Measurements from ENCODE around the gene CARD10.
A peak's percentile ranks its signal among the peaks of the same experiment; 100 is the strongest.

CARD10 gene, protein sequence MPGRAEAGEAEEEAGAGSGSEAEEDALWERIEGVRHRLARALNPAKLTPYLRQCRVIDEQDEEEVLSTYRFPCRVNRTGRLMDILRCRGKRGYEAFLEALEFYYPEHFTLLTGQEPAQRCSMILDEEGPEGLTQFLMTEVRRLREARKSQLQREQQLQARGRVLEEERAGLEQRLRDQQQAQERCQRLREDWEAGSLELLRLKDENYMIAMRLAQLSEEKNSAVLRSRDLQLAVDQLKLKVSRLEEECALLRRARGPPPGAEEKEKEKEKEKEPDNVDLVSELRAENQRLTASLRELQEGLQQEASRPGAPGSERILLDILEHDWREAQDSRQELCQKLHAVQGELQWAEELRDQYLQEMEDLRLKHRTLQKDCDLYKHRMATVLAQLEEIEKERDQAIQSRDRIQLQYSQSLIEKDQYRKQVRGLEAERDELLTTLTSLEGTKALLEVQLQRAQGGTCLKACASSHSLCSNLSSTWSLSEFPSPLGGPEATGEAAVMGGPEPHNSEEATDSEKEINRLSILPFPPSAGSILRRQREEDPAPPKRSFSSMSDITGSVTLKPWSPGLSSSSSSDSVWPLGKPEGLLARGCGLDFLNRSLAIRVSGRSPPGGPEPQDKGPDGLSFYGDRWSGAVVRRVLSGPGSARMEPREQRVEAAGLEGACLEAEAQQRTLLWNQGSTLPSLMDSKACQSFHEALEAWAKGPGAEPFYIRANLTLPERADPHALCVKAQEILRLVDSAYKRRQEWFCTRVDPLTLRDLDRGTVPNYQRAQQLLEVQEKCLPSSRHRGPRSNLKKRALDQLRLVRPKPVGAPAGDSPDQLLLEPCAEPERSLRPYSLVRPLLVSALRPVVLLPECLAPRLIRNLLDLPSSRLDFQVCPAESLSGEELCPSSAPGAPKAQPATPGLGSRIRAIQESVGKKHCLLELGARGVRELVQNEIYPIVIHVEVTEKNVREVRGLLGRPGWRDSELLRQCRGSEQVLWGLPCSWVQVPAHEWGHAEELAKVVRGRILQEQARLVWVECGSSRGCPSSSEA

DNA sequence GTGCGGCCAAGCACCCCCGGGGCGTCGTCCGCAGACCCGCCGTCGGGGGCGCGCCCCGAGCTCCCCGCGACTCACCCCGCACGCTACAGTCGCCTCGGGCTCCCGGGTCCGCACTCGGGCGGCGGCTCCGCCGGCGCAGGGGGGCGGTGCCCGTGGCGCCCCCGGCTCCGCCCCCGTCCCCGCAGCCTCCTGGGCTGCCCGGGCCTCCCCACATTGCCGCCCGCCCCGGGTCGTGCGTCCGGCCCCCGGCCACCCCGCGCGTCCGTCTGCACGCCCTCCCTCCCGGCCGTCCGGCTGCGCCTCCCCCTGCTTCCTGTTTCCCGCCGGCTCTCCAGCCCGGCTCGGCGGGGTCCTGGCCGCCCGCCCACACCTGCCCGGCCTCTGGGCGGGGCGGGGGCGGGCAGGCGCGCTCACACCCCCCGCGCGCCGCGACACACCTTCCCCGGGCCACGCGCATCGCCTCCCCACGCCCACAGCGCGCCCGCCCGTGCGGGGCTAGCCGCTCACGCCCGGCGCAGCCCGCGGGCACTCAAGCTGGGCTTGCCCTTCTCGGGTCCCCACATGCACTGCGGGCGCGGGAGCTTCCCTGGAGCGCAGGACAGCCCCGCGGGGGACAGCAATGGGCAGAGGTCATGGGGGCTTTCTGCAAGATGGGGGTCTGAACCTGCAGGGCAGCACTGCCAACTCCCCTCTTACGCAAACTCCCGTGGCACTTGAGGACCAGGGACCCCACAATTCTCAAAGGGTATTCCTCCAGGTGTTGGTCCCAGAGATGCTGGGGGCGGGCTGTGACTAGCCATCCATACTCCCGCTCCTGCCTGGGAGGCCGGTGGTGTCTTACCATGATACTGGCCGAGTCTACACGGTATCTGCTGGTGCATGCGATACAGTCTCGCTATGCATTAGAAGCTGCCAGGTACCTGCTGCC, at the start of gene CARD10:
Gene CARD10, minus strand, starts transcription at position 148 of the 928 bp plus-strand sequence. CDS start 215 bp downstream, outside the sequence.
- DNase-seq: no peak
- intact Hi-C loops (cut with DNase I): no loop called here

DNA sequence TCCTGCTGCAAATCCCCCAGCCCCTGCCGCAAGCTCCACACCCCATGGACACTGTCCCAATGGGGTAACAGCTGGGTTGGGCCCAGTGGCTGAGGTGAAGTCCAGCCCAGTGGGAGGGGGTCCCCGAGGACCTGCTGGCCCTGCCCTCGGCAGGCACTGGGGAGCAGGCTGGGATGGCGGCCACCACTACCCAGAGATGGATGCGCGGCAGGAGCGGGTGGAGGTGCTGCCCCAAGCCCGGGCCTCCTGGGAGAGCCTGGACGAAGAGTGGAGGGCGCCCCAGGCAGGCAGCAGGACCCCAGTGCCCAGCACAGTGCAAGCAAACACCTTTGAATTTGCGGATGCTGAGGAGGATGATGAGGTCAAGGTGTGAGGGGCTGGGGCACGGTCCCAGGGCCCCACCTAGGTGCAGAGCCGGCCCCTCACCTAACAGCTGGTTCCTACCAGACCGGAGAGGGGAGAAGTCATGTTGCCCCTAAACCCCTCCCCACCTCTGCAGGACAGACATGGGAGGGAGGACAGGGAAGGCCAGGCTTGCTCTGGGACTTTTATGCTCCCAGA, 49.3 kb upstream of the CARD10 start:
- peak in 2 of 10 donors; percentile 43 to 89 for DNase-seq
- intact Hi-C loops (cut with DNase I): loop anchor here (10.0 kb wide), 1 partner anchor 254 kb away; no protein-coding TSS in a partner anchor

DNA sequence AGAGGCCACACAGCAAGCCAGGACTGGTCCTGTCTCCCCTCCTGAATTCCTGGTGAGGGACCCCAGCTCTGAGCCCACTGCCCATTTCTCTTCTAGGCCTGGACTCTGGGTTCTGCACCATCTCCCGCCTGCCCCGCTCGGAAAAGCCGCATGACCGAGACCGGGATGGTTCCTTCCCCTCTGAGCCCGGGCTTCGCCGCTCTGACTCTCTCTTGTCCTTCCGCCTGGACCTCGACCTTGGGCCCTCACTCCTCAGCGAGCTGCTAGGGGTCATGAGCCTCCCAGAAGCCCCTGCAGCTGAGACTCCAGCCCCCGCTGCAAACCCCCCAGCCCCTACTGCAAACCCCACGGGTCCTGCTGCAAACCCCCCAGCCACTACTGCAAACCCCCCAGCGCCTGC, 48.8 kb upstream of the CARD10 start:
- DNase-seq: peak in 1 of 10 donors; percentile 27
- intact Hi-C loops (cut with DNase I): loop anchor here (10.0 kb wide), 1 partner anchor 253 kb away; no protein-coding TSS in a partner anchor

DNA sequence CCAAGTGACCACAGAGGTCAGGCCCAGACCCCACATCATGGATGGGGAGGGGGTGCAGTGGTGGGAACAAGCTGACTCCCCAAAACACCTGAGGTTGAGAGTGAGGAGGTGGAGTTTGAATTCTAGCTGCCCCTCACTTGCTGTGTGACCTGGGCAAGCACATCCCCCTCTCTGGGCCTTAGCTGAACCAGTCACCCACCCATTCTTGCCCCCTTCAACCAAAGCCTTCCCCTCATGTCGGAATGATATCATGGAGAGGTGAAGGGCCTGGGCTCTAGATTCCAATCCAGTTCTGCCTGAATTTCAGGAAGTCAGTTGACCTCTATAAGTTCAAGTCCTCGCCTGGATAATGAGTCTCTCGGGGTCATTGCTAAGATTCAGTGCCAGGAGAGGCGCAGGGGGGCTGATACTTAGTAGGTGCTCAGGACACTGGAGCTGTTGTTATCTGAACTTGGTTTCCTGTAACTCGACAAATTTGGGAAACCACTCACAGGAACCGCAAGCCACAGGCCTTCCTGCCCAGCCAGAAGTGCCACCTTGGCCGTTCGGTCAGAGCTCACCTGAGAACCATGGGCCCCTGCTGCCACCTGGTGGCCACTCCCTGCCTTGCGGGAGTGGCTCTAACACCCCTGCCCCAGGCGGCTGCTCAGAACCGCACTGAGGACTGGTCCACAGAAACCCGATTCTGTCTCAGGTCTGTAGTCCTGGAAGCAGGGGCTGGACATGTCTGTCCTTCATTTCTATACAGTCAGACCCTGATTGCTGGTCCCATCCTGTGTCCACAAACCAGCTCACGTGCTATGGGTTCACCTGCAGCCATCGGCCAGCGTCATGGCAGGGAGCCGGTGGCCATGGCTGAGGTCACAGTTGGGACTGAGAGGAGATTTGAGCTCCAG, 47.9 kb upstream of the CARD10 start:
- peak; percentile 55 to 96 (median 84) for DNase-seq
- intact Hi-C loops (cut with DNase I): loop anchor here (2.0 to 10.0 kb wide), 2 partner anchors 20 to 252 kb away; no protein-coding TSS in a partner anchor

DNA sequence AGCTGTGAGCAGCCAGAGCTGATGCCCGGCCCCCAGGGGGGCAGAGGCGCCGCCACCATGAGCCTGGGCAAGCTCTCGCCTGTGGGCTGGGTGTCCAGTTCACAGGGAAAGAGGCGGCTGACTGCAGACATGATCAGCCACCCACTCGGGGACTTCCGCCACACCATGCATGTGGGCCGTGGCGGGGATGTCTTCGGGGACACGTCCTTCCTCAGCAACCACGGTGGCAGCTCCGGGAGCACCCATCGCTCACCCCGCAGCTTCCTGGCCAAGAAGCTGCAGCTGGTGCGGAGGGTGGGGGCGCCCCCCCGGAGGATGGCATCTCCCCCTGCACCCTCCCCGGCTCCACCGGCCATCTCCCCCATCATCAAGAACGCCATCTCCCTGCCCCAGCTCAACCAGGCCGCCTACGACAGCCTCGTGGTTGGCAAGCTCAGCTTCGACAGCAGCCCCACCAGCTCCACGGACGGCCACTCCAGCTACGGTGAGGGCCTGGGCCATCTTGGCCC, 47.2 kb upstream of the CARD10 start:
- intact Hi-C loops (cut with DNase I): loop anchor here (2.0 to 10.0 kb wide), 2 partner anchors 20 to 252 kb away; no protein-coding TSS in a partner anchor
- DNase-seq: peak in 4 of 10 donors; percentile 47 to 93 (median 65)

DNA sequence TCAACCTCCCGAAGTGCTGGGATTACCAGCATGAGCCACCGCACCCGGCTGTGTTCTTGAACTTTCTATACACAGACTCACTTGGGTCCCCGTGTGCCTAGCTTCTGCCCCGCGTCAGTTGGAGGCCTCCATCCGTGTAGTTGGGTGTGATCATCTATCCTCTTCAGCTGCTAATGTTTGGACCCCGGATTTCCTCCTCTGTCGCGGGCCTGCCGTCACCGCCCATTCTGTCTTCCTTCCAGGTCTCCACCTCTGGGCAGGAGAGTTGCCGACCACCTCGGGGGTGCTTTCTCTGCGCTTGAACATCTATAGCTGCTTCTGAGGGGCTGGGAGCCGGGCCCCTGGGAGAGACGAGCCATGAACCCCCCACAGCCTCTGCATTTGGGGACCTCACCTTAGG, 46.6 kb upstream of the CARD10 start:
- intact Hi-C loops (cut with DNase I): loop anchor here (2.0 to 10.0 kb wide), 2 partner anchors 19 to 251 kb away; no protein-coding TSS in a partner anchor
- DNase-seq: no peak

DNA sequence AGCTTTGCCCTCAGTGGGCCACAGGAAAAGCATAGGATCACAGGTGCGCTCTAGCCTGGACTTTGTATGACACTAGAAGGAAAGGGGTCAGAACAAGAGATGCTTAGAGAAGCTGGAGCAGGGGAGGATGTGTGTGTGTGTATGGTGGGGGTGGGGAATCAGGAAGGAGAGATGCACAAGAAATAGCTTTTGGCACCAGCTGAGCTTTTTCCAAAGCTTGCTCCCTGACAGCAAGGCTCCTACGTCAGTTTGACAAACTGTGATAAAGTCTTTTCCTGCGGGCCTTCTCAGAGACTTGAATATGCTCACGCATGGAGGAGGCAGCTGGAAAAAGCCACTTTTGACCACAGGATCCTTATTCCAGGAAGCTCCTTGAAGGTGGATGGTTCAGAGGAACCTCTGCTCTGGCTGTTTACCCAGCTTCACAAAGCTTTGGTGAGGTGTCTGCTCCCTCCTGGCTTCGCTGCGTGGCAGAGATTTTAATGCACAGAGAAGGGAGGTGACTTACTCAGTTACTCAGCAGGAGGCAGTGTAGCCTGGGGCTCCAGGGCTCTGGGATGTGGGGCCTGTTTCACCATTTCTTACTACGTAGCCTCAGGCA, 45.0 kb upstream of the CARD10 start:
- DNase-seq: peak in 1 of 10 donors; percentile 74
- intact Hi-C loops (cut with DNase I): loop anchor here (10.0 kb wide), 1 partner anchor 249 kb away; no protein-coding TSS in a partner anchor

DNA sequence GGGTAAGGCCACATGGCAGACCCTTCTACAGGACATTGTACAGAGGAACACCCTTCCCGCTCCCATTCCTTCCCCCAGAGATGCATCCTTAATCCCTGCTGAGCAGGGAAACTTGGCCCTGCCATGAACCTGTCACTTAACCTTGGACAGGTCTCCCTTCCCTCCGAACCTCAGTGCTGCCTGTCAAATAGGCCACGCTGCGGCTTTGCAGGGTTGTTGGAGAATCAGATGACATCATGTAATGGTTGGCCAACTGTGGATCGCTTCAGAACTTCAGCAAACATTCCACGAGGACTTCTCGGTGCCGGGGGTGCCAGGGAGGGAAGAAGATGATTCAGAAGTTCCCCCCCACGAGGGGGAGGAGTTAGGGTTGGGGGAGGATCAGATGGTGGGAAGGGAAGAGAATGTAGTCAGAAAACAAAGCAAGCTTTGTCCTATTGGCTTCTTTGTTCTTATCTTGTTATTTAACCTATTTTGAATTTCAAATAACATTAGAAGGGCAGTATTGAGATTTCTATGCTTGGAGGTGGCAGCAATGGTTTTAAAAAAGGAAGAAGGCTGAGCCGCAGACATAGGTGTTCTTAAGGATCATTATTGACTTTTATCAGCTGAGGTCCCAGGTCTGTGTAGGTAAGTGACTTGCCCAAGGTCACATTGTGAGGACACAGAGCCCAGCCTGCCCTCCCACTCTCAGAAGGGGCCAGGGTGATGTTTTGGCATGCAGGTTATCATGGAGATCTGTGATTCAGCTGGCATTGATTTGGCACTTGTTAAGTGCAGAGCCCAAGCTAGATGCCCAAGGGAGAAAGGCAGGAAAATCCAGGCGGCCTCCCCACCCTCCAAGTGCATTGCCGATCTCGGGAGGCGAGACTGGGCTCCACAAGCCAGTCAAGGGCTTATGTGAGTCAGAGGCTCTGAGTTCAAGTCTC, 44.2 kb upstream of the CARD10 start:
- intact Hi-C loops (cut with DNase I): loop anchor here (10.0 kb wide), 1 partner anchor 249 kb away; no protein-coding TSS in a partner anchor
- DNase-seq: peak in 9 of 10 donors; percentile 58 to 97 (median 85)

DNA sequence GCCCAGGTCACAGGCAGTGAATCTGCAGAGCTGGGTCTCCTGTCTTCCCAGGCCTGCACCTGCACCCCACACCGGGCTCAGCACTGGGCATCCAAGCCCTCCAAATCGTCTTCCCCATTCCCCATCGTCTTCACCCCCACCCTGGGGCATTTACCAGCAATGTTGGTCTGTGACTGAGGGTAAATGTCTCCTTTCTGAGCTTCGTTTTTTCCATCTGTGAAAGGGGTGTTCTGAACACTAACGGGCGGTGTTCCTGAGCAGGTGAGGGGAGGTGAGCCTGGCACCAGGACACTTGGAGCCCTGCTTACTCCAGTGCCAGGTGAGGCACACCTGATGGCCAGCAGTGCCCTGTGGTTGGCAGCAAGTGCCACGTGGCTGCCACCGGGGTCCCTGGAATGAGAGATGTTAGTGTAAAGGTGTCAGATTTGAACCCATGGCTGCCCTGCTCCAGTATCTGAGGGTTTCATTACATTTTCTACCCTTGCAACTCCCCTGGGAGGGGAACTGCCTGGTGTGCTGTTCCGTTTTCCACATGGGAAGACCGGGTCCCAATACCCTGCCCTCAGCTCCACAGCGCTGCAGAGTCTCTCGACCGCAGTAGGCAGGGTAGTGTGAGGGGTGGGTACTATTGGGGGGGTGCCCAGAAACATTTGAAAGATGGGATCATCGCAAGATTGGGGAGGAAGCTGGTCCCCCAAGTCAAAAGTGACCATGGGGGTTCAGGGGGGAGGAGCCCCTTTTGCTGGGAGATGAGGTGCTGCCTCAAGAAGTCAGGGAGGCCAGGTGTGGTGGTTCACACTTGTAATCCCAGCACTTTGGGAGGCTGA, 43.0 kb upstream of the CARD10 start:
- intact Hi-C loops (cut with DNase I): loop anchor here (10.0 kb wide), 1 partner anchor 247 kb away; no protein-coding TSS in a partner anchor
- no peak for DNase-seq

DNA sequence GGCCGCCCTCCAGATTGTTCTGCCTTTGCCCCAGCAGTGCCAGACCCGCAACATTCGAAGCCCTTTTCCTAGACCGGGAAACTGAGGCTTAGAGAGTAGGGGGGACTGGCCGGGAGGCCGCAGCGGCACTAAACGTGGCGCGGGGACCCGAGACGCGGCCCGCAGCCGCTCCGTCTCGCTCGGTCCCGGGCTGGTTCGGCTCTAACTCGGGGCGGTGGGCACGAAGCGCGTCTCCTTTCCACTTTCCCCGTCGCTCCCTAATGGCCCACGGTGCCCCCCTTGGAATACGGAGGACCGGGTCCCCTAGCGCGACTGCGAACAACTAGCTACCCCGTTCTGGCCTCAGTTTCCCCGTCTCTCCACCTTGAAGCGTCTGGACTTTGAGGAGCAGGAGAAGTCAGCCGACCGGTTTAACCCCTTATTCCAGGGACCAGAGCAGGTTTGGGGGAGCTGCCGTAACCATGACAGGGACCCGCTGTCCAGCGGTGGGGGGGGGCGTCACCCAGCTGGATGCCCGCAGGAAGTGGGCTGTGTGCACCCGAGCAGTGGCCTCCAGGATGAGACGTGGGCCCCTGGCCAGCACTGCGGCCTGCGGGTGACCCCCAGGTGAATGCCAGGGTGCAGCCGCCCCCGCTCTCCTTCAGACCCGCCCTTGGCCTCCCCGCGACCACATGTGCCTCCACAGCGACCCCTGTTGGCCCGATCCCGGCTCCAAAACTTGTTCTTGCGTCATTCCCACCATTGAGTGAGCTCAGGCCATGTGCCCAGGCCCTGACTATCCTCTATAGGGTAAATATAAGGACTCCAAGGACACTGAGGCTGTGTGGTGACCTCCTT, 42.2 kb upstream of the CARD10 start:
- intact Hi-C loops (cut with DNase I): loop anchor here (10.0 kb wide), 1 partner anchor 247 kb away; no protein-coding TSS in a partner anchor
- DNase-seq: peak; percentile 69 to 97 (median 90)

DNA sequence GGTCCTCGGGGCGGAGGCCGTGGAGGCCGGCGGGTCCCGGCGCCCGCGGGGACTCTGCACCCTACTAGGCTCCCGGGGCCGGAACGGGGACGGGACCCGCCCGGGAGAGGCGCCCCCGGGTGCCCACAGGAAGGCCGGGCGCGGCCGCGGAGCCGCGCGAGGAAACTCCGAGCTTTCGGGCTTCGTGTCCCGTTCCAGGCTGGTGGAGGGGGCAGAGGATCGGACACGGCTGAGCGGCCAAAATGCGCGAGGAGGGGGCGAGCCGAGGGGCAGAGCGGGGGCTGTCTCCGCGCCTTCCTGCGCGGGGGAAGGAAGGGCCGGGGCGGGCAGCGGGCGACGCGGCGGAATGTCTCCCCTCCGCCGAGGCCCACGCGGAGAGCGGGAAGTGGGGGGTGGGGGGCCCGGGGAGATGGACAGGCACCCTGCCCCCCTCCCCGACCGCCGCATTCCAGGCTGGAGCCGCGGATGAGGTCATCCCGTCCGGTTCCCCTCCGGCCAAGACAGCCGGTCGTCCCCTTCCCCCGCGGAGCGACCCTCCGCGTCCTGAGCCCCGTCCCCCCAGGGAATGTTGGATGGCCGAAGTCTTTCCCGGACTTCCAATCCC, 41.5 kb upstream of the CARD10 start:
- peak in 2 of 10 donors; percentile 55 to 86 for DNase-seq
- intact Hi-C loops (cut with DNase I): loop anchor here (10.0 kb wide), 1 partner anchor 246 kb away; no protein-coding TSS in a partner anchor

DNA sequence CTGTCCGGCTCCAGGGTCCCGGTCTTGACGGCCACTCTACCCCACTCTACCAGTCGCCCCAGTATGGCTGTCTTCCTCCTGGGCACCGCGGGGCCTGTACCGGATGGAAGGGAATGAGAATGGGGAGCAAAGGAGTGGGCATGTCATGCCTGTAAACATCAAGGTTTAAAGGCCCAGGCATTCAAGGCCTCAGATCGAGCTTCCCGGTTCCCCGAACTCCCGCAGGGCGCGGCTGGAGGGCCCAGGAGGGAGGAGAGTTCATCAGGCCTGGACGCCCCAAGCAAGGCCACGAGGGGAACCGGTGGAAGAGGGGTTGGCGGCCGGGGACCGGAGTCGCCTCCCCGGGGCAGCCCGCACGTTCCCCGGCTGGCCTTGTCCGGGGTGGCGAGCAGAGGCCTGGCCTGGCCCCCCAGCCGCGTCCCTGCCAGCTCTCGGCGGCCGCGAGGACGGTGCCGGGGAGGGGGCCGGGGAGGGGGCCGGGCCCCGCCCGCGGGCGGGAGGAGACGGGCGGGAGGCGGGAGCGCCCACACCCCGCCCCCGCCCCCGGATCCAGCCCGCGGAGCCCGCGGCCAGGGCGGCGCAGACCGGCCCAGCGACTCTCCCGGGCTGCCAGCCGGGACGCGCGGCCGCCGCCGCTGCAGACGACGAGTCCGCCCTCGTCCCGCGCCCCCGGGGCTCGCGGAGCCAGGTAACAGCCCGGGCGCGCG, 40.8 kb upstream of the CARD10 start, which contains the start of gene CDC42EP1:
Gene CDC42EP1, plus strand, starts transcription at position 580 of the 707 bp plus-strand sequence. CDS start 5,870 bp downstream, outside the sequence.
- intact Hi-C loops (cut with DNase I): loop anchor here (10.0 kb wide), 1 partner anchor 245 kb away; no protein-coding TSS in a partner anchor

DNA sequence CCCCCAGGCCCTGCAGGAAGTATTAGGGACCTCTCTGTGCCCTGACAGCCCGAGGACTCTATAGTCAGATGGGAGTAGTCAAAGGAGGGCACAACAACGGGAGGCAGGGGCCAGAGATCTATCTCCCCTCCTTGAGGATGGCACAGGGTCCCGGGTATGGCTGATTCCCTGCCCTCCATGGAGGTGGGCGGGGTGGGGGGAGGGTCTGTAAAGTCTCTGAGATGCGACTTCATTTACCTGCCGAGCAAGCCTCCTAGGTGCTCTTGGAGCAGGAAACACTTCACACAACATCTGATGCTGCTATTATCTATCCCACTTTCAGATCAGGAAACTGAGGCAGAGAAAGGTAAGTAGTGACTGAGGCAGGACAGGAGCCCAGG, 40.3 kb upstream of the CARD10 start:
- no peak for DNase-seq
- intact Hi-C loops (cut with DNase I): no loop called here

More for the DNA sequence above, 40.8 kb upstream of the CARD10 start, which contains the start of gene CDC42EP1:
- DNase-seq: peak in 5 of 10 donors; percentile 46 to 93 (median 81)

Measured in posterior cingulate gyrus (tissue), 11 donors.